Activated CD4-positive, alpha-beta T cell treated with anti-CD3 and anti-CD28 coated beads, Interleukin-10, Interleukin-2, amounts not matched to agents 100 ng/mL and 50 ng/mL, durations not matched to agents 16 hours and 8 hours (primary cell): ENCODE data around the gene CLEC4D.
"Not testable (repeated sequence)": the region's sequence is repeated elsewhere in the genome, so short reads cannot be mapped to it uniquely, and the experiment has no call there.

Experiments
- DNase-seq: peaks from one replicate; pipeline ENCODE4 v3.0.0-alpha.2; 2020

The CLEC4D gene

DNA sequence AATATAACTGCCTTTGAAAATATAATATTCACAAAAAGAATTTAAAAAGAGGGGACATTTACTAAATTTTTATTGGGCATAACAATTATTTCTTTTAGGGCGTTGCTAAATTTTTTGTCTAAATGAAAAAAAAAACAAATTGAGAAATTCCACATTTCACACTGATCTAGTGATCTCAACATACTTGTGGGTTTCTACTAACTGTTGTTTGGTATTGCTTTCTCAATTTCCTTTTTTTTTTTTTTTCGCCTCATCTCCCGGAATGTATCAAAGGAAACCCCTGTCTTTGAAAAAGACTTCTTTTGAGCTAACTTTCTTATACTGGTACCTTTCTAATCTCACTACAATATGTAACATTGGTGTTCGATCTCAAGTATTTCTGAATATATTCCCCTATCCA, at the start of gene CLEC4D:
Gene CLEC4D, plus strand, starts transcription at position 248 of the 400 bp plus-strand sequence. CDS start 230 bp downstream, outside the sequence.
- DNase-seq = no peak

DNA sequence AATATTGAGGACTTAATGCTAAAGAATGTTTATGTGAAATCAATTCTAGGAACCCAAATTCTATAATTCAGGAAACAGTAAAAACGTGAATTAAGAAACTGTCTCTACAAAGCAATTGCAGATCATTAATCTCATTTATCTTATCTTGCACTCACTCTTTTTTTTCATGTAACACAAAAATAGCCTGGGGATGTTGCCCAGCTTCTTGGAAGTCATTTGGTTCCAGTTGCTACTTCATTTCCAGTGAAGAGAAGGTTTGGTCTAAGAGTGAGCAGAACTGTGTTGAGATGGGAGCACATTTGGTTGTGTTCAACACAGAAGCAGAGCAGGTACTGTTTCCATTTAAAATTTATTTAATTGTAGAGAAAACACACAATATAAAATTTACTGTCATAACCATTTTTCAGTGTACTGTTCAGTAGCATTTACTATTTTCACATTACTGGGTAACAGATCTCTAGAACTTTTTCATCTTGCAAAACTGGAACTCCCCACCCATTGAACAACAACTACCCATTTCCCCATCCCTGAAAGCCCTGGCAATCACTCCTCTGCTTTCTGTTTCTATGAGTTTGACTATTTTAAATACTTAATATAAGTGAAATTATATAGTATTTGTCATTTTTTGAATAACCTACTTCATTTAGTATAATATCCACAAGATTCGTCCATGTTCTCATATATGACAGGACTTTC, 47.9 kb upstream of the CLEC4D start:
- DNase-seq = no peak

GRCh38 chr12:8466241-8466640, 47.1 kb upstream of the CLEC4D start:
- no peak for DNase-seq

DNA sequence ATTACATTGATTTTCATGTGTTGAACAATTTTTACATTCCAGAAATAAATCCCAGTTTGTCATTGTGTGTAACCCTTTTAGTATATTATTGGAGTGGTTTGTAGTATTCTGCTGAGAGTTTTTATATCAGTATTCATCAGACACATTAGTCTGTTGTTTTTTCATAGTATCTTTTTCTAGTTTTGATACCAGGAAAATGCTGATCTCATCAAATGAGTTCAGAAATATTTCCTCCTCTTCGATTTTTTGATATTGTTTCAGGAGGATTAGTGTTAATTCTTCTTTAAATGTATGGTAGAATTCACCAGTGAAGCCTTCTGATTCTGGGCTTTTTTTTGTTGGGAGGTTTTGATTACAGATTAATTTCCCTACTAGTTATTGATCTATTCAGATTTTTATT, 42.2 kb upstream of the CLEC4D start:
- no peak for DNase-seq

GRCh38 chr12:8475508-8476203, 37.6 kb upstream of the CLEC4D start:
- DNase-seq = no peak

DNA sequence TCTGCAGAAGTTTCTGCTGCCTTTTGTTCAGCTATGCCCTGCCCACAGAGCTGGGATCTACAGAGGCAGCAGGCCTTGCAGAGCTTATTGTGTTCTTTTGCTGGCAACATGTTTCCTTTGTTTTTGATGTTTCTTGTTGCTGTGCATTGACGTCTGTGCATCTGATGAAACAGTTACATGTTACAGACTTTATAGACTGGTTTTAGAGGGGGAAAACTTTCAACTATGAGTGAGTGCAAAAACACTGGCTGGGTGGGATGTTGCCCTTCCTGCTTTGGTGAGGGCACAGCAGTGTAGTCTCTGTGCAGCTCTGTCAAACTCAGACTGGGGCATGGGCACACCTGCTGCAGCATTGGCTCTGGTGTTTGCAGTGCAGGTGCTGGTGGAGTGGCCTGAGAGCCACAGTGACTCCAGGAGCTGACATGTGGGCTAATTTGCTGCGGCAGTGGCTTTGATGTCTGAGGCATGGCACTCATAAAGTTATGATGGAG, 30.7 kb upstream of the CLEC4D start:
- DNase-seq = no peak

DNA sequence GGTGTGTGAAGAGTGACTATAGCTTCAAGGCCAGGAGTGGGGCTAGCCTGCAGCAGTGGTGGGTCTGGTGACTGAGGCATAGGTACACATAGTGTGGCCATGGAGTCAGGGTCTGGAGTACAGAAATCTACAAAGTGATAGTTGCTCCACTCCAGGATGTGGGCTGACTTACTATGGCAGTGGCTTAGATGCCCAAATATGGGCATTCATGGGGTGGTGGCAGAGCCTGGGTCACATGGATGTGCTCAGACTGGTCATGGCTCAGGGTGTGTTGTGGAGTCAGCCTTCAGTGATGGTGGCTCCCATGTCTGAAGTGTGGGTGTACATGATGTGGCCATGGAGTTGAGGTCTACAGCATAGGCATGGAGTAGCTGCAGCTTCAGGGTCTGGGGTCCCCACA, 30.2 kb upstream of the CLEC4D start:
- no peak for DNase-seq

DNA sequence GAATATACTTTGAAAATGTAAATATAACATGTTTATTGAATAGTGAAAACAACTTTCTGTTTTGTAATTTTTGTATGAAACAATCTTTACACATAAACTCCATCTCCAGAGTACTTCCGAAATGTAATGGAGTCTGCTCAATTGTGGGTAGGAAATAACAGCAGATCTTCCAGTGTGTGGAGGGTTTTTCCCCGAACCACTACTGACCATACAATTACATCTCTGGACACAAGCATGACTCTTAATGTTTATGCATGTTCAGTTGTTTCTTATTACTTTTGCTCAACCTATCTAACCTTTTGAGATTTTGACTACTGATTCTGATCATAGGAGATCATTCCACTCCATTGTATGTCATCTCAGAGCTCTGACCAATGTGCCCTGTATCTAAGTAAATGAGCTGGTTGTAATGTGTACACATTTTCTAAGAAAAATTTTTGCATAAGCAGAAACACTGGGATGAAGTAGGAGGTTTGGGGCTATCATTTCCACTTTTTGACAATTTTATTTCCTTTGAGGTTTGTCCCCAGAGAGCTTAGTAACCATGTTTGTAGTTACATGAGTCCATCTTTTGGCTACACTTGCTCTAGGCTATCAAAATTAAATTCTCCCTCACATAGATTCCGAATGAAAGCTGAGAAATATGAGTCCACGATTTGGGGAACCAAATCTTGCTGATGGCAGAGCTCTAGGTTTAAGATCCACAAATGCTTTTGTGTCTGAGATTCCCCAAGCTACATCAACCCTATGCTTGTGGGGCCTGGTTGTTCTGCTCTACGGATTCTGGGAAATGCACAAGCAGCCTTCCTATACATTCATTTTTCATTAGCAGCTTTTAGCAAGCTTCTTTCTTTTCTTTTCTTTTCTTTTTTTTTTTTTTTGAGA, 21.4 kb upstream of the CLEC4D start:
- peak; percentile 8 for DNase-seq

GRCh38 chr12:8493084-8493483, 20.2 kb upstream of the CLEC4D start:
- DNase-seq = peak; percentile 90

GRCh38 chr12:8495671-8496070, 17.6 kb upstream of the CLEC4D start:
- not testable (repeated sequence) for DNase-seq

DNA sequence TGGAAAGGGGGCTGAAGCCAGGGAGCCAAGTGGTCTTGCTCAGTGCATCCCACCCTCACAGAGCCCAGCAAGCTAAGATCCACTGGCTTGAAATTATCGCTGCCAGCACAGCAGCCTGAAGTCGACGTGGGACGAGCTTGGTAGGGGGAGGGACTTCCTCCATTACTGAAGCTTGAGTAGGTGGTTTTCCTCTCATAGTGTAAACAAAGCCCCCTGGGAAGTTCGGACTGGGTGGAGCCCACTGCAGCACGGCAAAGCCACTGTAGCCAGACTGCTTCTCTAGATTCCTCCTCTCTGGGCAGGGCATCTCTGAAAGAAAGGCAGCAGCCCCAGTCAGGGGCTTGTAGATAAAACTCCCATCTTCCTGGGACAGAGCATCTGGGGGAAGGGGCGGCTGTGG, 17.2 kb upstream of the CLEC4D start:
- DNase-seq = not testable (repeated sequence)

GRCh38 chr12:8499616-8500015, 13.7 kb upstream of the CLEC4D start:
- DNase-seq = no peak

GRCh38 chr12:8501720-8502119, 11.6 kb upstream of the CLEC4D start:
- DNase-seq = no peak

GRCh38 chr12:8504351-8504750, 9.0 kb upstream of the CLEC4D start:
- no peak for DNase-seq

GRCh38 chr12:8507596-8507995, 5.7 kb upstream of the CLEC4D start:
- DNase-seq = no peak

GRCh38 chr12:8508223-8508622, 5.1 kb upstream of the CLEC4D start:
- DNase-seq = no peak

DNA sequence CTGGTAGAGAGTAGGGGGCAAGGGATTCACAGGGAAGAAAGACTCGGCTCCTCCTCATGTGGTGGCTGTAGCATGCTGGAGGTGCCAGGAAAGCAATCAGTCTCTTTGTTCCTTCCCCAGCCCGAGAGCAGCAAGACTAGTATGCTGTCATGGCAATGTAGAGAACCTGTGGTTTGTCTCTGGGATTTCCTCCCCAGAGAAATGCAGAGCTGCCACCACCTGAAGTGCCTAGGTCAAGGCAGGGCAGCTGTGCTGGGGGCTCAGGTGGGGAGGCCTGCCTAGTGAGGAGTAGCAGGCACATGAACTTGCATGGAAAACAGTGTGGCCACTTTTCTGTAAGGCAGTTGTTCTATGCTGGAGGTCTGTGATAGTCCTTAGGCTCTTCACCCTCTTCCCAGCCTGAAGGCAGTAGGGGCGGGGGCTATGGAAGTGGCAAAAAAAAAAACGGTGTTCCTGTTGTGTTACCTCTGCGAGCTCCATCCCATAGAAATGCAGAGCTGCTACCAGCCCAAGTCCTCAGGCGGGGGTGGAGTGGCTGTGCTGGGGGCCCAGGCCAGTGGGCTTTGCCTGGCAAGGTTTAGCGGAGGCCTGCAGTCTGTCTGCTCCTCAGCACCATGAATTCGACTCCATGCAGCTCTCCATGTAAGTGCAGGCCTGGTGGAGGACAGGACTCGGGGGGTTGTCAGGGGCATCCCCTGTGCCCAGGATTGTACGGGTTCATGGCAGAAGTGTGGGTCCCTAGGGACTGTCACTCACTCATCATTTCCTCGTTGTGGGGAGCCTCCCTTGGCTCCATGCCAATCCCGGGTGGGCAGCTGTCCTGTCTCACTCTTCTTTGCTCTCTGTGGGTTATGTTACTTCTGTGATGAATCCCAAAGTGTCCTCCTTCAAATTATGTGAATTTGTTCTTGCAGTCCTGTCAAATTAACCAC, 4.1 kb upstream of the CLEC4D start:
- DNase-seq = no peak

- DNase-seq = no peak
Observed at GRCh38 chr12:8517971-8518370, 4.7 kb downstream of the CLEC4D start.

- no peak for DNase-seq
Observed at GRCh38 chr12:8519171-8519570, 5.9 kb downstream of the CLEC4D start.

DNA sequence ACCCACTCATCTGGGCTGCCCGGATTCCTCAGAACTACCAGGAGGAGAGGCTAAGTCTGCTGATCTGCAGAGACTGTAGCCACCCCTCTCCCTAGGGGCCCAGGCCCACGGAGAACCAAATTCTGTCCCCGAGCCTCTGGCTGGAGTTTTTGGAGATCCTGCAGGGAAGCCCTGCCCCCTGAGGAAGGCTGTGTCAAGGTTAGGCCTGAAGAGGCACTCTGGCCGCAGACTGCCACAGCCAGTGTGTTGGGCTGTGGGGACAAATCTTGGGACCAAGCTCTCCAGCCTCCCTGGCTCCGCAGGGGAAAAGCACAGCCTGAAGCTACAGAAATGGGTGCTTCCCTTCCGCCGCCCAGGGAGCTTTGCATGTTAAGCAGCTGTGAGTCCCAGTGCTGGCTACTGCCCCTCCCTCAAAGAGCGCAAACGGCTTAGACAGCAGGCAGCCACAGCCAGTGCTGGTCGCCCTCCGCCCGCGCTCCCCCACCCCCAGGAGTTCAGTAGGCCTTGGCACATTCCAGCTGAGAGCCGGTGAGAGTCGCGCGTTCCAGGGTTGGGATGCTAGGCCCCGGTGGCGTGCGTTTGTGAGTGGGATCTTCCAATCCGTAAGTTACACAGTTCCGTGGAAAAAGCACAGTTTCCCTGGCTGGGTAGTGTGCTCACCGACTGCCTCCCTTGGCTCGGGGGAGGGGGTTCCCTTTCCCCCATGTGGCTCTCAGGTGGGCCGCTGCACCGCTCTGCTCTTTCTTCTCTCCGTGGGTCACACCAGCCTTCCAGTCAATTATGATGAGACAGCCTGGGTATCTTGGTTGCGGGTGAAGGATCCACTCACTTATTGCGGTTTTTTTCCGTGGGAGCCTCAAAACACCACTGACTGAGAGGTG, 14.2 kb downstream of the CLEC4D start:
- no peak for DNase-seq

DNA sequence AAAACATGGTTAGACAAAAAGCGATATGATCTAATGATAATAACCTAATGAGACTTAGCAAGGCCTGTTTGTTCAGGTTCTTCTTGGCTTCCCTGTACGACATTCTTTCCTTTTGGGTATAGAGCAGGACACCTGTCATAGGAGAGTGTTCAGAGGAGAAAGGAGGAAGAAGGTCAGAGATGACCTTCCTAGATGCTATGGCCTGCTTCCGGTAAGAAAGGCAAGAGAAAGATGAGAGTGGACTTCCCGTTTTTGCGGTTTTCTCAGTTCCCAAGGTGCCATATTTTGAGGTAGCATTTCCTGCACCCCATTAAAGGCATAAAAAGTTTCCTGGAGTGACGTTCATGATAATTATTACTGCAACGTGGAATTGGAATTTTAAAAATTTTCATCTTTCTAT, 18.7 kb downstream of the CLEC4D start:
- no peak for DNase-seq
